ENCODE data around the gene MTHFD2L.

The MTHFD2L gene

DNA sequence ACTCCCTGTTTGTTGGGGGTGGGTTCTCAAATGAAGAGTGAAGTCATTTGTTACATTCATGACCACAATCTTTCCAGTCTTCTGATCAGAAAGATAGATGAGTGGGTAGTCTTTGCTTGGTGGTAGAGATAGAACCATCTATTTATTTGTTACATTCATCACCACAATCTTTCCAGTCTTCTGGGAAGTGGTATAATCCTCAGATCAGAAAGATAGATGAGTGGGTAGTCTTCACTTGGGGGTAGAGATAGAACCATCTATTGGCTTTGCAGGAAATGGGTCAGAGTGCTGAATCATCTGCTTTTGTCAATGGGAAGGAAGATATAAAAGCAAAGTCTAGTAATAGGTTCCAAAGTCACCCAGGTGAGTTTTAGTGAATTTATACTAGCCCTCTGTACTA lies 86.1 kb downstream of the MTHFD2L start:
- no peak for DNase-seq (ENCODE audit: low read depth, low spot score)

DNA sequence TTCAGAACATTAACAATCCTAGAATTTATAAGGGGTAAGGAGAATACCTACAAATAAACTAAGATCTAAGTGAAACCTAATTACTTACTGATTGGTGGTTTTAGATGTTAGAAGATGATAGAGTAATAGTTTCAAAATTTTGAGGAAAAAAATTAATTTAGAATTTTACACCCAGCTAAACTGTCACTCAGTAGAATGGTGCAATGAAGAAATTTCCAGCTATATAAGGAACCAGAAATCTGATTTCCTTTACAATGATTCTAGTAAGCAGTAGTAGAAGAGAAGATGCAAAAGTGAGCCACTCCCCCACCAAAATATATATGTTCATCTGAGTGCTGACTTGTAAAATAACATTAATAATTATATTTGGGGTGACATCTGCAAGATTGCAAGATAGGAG lies 95.0 kb downstream of the MTHFD2L start:
- DNase-seq (ENCODE audit: low read depth, low spot score), result no peak

DNA sequence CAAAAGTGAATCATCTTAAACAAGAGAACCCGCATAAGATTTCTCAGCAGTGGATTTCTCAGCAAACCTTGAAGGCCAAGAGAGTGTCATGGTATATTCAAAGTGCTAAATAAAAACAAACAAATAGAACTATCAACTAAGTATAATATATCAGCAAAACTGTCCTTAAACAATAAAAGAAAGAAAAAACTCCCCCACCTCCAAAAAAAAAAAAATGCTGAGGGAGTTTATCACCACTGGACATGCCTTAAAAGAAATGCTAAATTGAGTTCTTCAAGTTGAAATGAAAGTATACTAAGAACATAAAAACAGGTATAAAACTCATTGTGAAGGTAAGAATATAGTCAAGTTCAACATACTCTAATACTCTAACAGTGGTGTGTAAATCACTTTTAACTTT lies 96.5 kb downstream of the MTHFD2L start:
- DNase-seq (ENCODE audit: low read depth, low spot score), result no peak

DNA sequence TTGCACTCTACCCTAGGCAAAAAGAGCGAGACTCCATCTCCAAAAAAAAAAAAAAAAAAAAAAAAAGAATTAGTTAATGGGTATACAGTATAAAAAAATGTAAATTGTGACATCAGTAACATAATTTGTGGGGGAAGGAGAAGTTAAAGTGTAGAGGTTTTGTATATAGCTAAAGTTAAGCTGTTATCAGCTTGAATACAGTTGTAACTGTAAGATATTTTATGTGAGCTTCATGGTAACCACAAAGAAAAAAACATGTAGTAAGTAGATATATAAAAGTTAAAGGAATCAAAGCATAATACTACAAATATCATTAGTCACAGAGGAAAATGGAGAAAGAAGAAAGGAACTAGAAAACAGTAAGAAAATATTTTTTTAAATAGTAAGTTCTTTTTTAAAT lies 97.2 kb downstream of the MTHFD2L start:
- no peak for DNase-seq (ENCODE audit: low read depth, low spot score)

DNA sequence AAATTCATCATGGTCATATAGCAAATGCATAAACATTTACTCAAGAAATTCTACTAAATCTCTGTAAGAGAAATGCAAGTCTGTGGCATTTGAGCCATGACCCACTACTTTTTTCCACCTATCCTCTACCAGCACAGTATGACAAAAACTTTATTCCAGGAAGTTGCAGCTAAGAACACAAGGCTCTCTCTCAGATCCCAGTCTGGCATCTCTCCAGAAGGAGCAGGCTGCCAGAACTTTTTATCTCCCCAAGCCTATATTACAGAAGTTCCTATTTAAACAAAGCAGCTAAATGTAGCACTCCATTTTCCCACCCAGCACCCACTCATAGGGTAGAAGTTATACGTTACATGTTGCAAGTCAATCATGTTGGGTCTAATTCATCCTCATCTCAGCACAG lies 101.0 kb downstream of the MTHFD2L start:
- DNase-seq (ENCODE audit: low read depth, low spot score), result no peak

DNA sequence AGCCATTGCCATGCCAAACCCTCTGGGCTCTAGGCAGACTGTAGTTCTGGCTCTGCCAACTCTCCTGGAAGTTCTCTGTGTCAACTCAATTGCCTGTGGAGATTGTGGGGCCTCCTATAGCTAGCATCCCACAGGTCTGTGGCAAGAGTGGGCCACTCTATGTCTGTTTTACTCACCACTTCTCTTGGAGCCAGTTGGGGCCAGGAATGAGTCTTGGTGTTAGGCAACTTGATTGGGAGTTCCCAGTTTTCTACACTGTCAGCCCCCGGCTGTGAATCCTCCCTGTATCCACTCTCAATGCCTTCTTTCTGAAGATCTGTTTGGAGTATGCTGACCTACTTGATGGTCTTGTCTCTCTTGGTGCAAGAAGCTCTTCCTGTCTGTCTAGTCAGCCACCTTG lies 102.1 kb downstream of the MTHFD2L start:
- no peak for DNase-seq (ENCODE audit: low read depth, low spot score)

DNA sequence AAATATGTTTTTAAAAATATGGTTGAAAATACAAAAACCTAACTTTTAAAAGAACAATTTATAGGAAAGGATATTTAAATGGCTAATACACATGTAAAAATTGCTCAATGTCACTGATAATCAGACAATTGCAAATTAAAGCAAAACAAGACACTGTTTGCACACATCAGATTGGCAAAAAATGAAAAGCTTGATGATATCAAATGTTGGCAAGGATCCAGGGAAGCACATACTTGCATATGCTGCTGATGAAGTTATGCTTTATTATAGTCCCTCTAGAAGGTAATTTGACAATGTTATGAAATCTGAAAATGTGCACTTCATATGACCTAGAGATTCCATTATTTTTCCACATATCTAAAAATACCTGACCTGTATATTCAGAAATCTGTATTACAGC lies 104.6 kb downstream of the MTHFD2L start:
- DNase-seq (ENCODE audit: low read depth, low spot score), result no peak

DNA sequence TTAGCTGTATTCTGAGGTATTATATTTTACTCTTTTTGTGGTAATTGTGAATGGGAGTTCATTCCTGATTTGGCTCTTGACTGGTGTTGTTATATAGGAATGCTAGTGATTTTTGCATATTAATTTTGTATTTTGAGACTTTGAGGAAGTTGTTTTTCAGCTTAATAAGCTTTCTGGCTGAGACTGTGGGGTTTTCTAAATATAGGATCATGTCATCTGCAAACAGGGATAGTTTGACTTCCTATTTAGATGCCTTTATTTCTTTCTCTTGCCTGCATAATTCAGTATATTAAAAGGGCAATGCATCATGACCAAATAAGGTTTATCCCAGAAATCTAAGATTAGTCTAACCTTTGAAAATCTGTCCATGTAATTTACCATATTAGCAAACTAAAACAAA lies 105.6 kb downstream of the MTHFD2L start:
- no peak for DNase-seq (ENCODE audit: low read depth, low spot score)

DNA sequence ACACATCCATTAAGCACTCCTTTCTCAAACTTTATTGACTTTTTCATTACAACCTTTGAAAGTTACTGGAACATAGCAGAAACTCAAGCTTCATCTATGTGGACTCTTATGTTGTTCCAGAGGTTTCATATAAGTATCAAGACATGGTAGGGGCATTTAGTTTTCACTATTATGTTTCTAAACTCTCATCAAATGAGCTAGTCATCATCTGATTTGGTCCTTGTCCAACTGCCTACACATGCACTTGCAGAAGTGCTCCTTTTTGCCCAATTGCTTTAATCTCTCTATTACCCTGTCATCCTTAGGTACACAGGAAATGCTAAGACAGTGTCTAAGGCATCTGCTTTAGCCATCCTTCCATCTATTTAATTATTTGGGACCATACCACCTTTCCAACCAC lies 108.2 kb downstream of the MTHFD2L start:
- DNase-seq (ENCODE audit: low read depth, low spot score), result no peak

DNA sequence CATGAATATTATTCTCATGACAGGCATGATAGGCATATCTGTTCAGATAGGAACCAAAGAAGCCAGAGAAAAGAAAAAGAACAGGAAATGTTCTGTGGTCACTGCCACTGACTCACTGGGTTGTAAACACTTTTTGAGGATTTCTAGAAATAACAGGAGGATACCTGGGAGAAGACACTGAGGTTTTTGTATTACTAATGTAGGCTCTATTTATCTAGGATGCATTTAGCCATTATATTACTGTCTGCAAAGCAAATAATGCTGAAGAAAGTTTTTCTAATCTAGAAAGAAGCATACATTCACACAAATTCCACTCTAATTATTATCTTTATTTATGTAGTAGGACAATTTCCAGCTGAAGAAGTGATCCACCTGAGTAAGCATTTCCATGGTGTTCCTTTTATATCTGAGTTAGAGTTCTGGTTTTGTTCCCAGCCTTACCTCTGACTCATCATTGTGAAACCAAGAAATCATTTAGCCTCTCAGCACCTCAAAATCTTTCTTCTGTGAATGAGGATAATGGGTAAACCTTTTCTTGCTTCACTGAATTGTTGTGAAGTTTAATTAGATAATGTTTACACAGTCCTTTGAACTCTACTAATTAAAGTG lies 110.2 kb downstream of the MTHFD2L start:
- peak; percentile 16 for DNase-seq (ENCODE audit: low read depth, low spot score)

DNA sequence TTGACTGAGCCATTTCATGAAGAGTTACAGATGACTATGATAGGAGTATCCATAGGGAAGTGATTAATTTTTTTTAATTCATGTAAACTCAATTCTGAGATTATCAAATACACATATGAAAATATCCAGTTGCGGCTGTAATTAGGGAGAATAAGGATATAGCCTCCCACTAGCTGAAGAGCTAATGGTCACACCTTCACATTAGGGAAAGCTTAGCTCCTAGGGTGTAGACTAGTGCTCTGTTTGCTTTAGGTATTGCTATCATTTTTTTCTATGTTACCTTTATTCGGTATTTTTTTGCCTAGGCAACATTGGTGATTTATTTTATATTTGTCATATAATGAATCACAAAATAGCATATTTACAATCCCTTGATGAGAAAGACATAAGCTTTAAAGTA lies 110.7 kb downstream of the MTHFD2L start:
- no peak for DNase-seq (ENCODE audit: low read depth, low spot score)

DNA sequence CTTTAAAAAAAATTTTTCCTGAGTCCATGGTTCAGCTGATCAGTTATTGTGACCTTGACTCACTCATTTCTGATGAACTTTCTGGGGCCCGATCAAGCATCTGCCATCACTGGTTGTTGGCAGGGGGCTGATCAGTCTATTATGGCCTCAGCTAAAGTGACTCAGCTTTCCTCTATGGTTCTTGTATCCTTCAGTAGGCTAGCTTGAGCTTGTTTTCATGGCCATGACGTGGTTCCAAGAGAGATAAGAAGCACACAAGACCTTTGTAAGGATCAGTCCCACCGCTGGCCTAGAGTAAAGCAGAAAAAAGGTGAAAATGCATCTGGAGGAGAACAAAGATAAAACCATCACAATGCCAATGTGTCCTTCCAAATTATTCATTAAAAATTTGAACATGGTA lies 120.6 kb downstream of the MTHFD2L start:
- DNase-seq (ENCODE audit: low read depth, low spot score), result no peak

DNA sequence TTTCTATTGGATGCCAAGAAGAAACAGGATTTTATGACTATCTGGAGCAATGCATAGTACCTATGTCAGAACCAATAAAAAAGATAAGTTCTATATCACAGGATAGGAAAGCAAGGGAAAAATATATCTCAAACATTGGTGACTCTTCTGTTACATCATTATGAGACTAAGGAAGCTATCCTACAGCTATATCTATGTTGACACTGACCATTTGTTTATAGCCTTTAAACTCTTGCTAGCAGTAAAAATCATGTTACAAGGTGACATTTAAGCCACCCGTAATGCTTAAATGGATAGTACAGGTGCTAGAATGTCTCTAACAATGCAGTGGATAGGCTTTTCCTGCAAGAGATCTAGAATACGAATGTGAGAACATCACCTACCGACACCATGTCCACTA lies 121.8 kb downstream of the MTHFD2L start:
- DNase-seq (ENCODE audit: low read depth, low spot score), result no peak

DNA sequence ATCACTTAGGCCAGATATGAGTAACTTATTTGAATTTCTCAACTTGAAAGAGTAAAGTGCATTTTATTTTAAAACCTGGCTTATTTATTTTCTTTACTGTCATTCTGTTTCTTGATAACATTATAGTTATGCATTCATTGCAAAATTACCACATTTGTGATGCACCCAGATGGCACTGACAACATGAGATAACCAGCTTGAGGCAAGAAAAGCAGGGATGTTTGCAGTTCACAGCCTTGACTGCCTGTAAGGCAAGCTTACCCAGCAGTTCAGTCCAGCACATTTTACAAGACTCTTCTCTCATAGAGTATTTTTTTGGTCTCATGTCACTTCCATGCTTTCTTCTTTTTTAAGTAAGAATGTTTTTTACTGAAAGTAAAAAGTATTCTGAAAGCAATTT lies 125.0 kb downstream of the MTHFD2L start:
- no peak for DNase-seq (ENCODE audit: low read depth, low spot score)

DNA sequence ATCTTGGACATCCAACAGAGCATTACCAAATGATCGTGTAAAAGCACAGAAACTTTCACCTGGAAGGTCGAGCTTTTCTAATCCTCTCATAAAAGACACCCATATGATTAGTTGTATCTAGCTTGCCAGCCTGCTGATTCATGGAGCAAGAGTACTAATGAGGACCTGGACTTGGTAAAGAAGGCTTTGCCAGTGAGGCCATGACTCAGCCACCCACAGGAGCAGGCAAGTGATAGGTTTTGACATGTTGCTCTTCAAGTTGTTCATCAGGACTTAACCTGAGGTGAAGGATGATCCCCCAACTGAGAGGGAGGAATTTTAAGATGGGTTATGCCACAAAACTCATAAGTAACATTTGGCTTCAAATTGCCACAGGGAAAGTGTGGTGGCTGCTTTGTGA lies 125.7 kb downstream of the MTHFD2L start:
- DNase-seq (ENCODE audit: low read depth, low spot score), result no peak

DNA sequence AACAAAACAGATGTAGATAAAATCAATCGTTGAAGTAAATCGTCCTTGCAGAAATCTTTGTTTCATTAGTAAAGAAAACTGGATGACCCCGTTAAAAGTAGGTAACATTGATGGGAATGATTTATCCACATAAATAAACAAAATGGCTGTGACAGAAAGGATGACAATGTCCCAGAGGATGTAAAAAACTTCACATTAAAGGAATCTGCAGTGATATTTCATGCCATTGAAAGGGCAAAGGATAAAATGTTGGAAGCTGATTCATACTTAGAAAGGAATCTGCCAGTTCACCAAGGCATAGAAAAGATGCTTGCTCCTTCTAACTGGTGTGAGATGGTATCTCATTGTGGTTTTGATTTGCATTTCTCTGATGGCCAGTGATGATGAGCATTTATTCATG lies 126.1 kb downstream of the MTHFD2L start:
- DNase-seq (ENCODE audit: low read depth, low spot score), result no peak

DNA sequence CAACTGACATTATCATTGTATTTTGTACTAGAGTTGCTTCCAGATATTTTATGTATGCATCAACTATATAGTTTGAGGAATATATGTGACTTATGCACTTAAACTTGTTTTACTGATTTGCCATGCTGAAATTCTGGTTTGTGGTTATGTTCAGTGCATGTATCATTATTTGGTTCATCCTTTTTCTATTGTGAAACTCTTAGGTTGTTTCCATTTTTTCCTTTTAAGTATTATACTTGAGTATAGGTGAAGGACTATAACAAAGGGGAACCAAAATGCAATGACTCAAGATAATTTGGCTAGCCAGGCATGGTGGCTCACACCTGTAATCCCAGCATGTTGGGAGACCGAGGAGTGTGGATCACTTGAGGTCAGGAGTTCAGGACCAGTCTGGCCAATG lies 129.2 kb downstream of the MTHFD2L start:
- DNase-seq (ENCODE audit: low read depth, low spot score), result no peak

DNA sequence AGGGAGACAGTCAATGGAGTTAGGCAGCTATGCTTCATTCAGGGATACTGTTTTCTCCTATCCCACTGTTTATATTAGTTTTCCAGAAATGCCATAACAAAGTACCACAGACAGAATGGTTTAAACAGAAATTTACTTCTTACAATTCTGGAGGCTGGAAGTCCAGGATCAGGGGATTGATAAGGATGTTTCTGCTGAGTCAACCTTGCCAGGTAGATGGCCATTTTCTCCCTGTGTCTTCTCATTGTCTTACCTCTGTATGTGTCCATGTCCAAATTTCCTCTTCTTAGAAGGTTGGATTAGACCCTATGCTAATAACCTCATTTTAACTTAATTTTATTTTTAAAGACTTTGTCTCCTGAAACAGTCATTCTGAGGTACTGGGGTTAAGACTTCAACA lies 129.9 kb downstream of the MTHFD2L start:
- no peak for DNase-seq (ENCODE audit: low read depth, low spot score)

DNA sequence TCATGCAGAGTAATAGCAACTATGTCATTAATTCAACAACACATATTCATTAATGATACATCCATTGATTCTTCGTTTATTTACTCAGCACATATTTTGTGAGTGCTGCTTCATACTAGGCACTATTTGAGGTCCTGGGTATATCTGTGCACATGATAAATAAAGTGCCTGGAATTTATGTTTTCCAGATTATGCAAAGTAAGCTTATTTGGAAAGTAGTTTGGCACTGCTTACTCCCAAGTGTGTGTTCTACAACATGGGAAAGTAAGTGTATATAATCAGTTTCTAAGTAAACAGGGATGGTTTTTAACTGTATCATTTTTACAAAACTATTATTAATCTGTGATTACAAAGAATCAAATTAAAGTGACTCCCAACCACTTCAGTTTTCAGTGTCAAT lies 133.6 kb downstream of the MTHFD2L start:
- no peak for DNase-seq (ENCODE audit: low read depth, low spot score)

DNA sequence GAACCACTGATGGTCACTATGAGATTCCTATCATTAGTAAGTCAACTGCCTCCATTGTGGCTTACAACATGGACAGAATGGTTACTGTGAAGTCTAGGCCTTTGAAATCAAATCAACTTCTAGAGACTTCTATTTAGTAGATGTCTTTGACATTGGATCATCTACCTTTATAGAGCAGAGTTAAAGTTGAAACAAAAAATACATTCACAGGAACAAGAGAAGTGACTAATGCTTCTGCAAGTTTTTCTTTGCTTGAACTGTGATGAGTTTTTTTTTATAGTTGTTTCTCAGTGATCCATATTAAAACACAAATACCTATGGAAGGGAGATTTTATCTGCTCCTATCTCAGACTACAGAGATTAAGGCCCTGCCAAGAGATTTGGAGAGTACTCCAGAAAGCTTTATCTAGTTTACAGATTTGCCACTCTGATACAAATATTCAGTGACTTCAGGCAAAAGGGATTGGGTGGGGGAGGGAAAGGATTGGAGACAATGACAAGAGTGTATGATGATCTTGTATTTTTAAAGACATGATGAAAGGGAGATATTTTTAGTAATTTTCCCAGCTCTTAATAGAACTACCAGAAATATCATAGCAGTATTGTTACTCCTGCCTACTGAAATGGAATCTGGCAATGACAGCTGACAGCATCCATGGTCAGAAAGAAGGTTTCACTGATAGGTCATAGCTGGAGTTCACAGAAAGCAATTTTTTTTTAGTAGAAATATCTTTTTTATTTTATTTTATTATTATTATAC lies 134.4 kb downstream of the MTHFD2L start:
- no peak for DNase-seq (ENCODE audit: low read depth, low spot score)

DNA sequence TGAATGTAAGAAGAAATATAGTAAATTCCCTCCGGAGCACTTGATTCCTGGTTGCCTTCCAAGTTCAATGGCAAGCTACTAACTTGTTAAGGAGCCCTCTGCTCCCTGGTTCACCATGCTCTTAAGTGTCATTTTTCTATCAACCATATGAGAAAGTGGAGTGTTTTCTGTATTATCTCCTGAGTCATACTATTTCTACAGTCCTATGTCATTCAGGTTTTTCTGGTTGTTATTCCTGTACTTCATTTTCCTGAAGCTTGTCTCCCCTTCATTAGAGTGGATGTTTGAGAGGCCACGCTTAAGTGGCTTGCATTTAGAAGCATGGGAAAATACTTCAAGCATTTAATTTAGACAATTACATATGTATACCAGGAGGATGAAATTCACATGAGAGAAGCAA lies 135.6 kb downstream of the MTHFD2L start:
- no peak for DNase-seq (ENCODE audit: low read depth, low spot score)

DNA sequence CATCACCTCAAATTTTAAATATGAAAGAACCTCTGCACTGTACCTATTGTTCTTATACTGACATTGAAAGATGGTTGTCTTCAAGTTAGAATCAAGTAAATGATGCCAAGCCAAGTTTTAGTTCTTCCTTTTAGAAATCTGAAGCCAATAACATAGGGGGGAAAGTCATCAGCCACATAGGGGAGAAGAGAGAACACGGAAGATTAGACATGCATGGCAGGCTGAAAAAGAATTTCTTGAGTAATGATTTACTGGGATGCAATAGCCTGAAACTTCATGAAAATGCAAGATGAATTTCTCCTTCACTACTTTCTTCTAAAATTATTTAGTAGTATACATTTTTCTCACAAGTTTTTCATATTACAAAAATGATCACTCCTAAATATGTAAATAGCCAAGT lies 136.8 kb downstream of the MTHFD2L start:
- DNase-seq (ENCODE audit: low read depth, low spot score), result no peak

DNA sequence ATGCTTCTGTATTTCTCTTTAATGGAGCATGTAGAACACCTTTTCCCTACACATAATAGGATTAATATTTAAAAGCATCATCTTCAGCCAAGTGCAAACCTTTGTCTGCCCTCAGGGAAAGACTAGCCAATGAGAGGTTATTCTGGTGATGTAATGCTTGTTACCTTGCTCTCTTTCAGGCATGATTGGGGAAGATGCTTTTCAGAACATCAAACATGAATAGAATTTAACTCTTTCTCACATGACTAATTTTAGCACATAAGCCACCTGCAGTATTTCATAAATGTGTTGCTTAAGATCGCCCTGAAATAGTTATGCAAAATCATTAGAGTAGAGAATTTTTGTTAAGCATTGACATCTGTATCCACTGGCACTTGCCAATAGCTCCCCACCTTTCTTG lies 139.6 kb downstream of the MTHFD2L start:
- no peak for DNase-seq (ENCODE audit: low read depth, low spot score)

DNA sequence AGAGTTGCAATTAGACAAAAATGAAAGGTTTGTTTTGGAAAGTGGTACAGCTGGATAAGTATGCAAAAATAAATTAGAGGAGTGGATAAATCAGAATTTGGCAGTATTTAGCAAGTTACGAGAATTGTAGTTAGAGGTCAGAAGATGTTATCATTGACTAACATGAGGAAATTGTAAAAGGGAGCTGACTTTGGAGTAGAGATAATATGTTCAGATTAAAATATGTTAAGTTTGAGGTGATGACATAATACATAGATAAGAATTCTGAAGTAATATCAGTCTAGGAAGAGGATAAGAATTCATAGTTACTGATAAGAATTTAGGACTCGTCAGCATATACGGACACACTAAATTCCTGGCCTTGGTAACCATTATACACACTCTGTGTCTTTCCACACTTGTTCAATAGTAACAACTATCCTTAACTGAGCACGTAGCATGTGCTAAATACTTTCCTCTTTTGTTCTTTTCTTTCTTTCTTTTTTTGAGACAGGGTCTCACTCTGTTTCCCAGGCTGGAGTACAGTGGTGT lies 146.2 kb downstream of the MTHFD2L start:
- no peak for DNase-seq (ENCODE audit: low read depth, low spot score)
